ENCODE data around the gene KDM4C. TPM values are rescaled to one million over a fixed set of nuclear protein-coding genes. Genes with fewer than 3 reads are reported as not detected.
"Not testable (repeated sequence)": the region's sequence is repeated elsewhere in the genome, so short reads cannot be mapped to it uniquely, and the experiment has no call there.

The KDM4C gene
- total RNA-seq, result 26.6 and 29.5 TPM in 2 replicates
- long read RNA-seq, full-length matches to known transcripts, result 2 of 15 reads
- long read RNA-seq, partial matches to known transcripts, result 6 of 15 reads
- long read RNA-seq, other reads (novel, unspliced or antisense), result 7 of 15 reads

- no peak for TF ChIP-seq CTCF (IDR thresholded peaks at IDR 0.05; ENCODE audit: unreplicated experiment)
- H3K36me3 Mint-ChIP-seq (ENCODE audit: insufficient read depth), result no peaks in the 10 kb centered on the region
- H3K4me1 Mint-ChIP-seq (ENCODE audit: low read depth), result peaks cover 9% of the 10 kb centered on the region
- no peaks in the 10 kb centered on the region for H3K9me3 Mint-ChIP-seq (ENCODE audit: low read depth)
- no peaks in the 10 kb centered on the region for H3K27me3 Mint-ChIP-seq
- peak; percentile 94 for DNase-seq (ENCODE audit: low spot score, unreplicated experiment)
- peak within 1 kb of the TSS; percentile 100 for H3K27ac Mint-ChIP-seq
- peak within 1 kb of the TSS; percentile 97 for H3K4me3 Mint-ChIP-seq (ENCODE audit: low read depth)
Measured at GRCh38 chr9:6757456-6758247, at the start of gene KDM4C. KDM4C (plus strand) TSS chr9:6757973; CDS start chr9:6792989, 35,016 bp downstream.

- DNase-seq (ENCODE audit: low spot score, unreplicated experiment), result no peak
- peaks cover 3% of the 10 kb centered on the region for H3K9me3 Mint-ChIP-seq (ENCODE audit: low read depth)
- H3K36me3 Mint-ChIP-seq (ENCODE audit: insufficient read depth), result peaks cover 2% of the 10 kb centered on the region
- no peak for TF ChIP-seq CTCF (IDR thresholded peaks at IDR 0.05; ENCODE audit: unreplicated experiment)
- H3K4me3 Mint-ChIP-seq (ENCODE audit: low read depth), result no peak overlapping the region
- H3K27me3 Mint-ChIP-seq, result no peaks in the 10 kb centered on the region
- H3K4me1 Mint-ChIP-seq (ENCODE audit: low read depth), result peaks cover 2% of the 10 kb centered on the region
- no peak overlapping the region for H3K27ac Mint-ChIP-seq
Measured at GRCh38 chr9:6708732-6709131, 49.0 kb upstream of the KDM4C start.

- Mint-ChIP-seq H3K9me3 (ENCODE audit: low read depth) (peaks cover 3% of the 10 kb centered on the region), H3K4me3 (ENCODE audit: low read depth) (no peak overlapping the region), H3K36me3 (ENCODE audit: insufficient read depth) (peaks cover 2% of the 10 kb centered on the region), H3K27me3 (no peaks in the 10 kb centered on the region), H3K27ac (no peak overlapping the region), H3K4me1 (ENCODE audit: low read depth) (no peaks in the 10 kb centered on the region)
- no peak for TF ChIP-seq CTCF (IDR thresholded peaks at IDR 0.05; ENCODE audit: unreplicated experiment)
- DNase-seq (ENCODE audit: low spot score, unreplicated experiment), result no peak
Measured at GRCh38 chr9:6711403-6711802, 46.4 kb upstream of the KDM4C start.

- Mint-ChIP-seq H3K4me3 (ENCODE audit: low read depth) (no peak overlapping the region), H3K27ac (no peak overlapping the region), H3K4me1 (ENCODE audit: low read depth) (no peaks in the 10 kb centered on the region), H3K27me3 (no peaks in the 10 kb centered on the region), H3K36me3 (ENCODE audit: insufficient read depth) (peaks cover 2% of the 10 kb centered on the region), H3K9me3 (ENCODE audit: low read depth) (peaks cover 3% of the 10 kb centered on the region)
- DNase-seq (ENCODE audit: low spot score, unreplicated experiment), result no peak
- TF ChIP-seq CTCF (IDR thresholded peaks at IDR 0.05; ENCODE audit: unreplicated experiment), result no peak
Measured at GRCh38 chr9:6712041-6712440, 45.7 kb upstream of the KDM4C start.

GRCh38 chr9:6714176-6714575 lies 43.6 kb upstream of the KDM4C start:
- Mint-ChIP-seq H3K4me3 (ENCODE audit: low read depth) (no peak overlapping the region), H3K9me3 (ENCODE audit: low read depth) (no peaks in the 10 kb centered on the region), H3K4me1 (ENCODE audit: low read depth) (no peaks in the 10 kb centered on the region), H3K36me3 (ENCODE audit: insufficient read depth) (no peaks in the 10 kb centered on the region), H3K27ac (no peak overlapping the region), H3K27me3 (no peaks in the 10 kb centered on the region)
- TF ChIP-seq CTCF (IDR thresholded peaks at IDR 0.05; ENCODE audit: unreplicated experiment), result no peak
- DNase-seq (ENCODE audit: low spot score, unreplicated experiment), result no peak

- peak overlapping the region; percentile 5 for H3K4me3 Mint-ChIP-seq (ENCODE audit: low read depth)
- not testable (repeated sequence) for H3K4me1 Mint-ChIP-seq (ENCODE audit: low read depth); H3K27me3 Mint-ChIP-seq; H3K9me3 Mint-ChIP-seq (ENCODE audit: low read depth); DNase-seq (ENCODE audit: low spot score, unreplicated experiment); H3K27ac Mint-ChIP-seq; H3K36me3 Mint-ChIP-seq (ENCODE audit: insufficient read depth)
Measured at GRCh38 chr9:6715153-6715754, 42.5 kb upstream of the KDM4C start.
